T-helper 22 cell (primary cell): Measurements from ENCODE around the gene CHML.

Experiments used
- DNase-seq: peaks from one replicate; pipeline ENCODE4 v3.0.0-alpha.2; 2020; ENCODE audit warnings: low read depth

Gene CHML

DNA sequence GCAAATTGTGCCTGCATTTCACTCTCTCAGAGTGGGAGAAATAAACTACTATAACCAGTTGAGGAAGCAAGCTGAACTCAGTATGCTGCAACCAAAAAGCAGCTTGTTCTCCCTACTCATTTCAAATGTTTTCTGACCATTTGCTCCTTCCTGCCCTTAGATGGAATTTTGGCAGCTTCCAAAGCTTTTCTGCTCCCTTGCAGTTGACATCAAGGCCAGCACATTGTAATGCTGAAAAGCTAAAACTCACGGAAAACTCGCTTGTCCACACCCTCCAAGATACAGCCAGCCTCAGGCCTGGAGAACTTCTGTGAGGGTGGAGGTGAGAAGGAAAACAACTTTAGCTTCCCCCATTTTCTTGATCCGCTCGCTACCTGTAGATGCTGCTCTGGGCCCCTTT, 5.0 kb upstream of the CHML start:
- no peak for DNase-seq

DNA sequence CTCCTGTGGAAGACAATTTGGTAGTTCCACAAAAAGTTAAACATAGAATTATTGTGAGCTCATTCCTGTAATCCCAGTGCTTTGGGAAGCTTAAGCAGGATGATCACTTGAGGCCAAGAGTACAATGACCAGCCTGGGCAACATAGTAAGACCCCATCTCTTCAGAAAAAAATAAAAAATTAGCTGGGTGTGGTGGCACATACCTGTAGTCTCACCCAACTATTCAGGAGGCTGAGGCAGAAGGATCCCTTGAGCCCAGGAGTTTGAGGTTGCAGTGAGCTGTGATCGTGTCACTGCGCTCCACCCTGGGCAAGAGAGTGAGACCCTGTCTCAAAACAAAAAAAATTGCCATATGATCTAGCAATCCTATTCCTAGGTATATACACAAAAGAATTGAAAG, 4.1 kb upstream of the CHML start:
- no peak for DNase-seq

DNA sequence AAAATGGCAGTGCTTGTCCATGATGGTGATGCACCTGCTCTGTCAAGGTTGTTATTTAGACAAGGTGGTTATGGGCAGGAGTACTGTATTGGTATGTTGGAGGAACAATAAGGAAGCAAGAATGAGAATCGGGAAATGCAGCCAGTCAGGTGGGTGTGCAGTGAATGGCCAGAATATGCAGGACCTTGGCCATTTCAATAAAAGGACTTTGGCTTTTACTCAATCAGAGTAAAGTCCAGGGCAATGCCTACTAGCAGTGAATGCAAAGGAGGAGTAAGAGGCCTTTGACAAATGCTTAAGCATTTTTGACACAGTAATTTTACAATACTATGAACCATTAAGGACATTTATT, 2.4 kb upstream of the CHML start:
- no peak for DNase-seq

GRCh38 chr1:241641773-241642592, 1.8 kb upstream of the CHML start:
- DNase-seq, result no peak

- no peak for DNase-seq
Observed at GRCh38 chr1:241640867-241641622, 876 bp upstream of the CHML start.

- DNase-seq, result peak; percentile 8
Observed at GRCh38 chr1:241639623-241640148, 483 bp downstream of the CHML start.

- DNase-seq, result no peak
Observed at GRCh38 chr1:241638909-241639622, 1.1 kb downstream of the CHML start.

GRCh38 chr1:241638099-241638682, 2.0 kb downstream of the CHML start:
- no peak for DNase-seq

DNA sequence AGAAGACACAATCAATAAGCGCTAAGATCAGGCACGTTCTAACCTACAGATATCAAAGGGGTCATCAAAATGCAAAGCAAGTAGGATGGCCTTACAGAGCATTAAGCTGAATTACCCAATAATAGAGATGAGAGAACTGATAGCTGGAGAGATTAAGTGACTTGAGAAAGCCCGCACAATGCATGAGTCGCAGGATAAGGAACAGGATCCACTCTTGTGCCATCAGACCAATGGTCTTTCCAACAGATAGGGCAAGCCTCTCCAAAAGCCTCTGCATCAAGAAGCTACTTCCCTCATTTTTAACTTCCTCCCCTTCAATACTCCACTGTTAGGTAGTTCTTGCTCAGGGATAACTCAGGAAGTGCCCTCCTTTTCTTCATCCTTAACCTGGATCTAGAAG, 2.6 kb downstream of the CHML start:
- DNase-seq, result no peak

- no peak for DNase-seq
Observed at GRCh38 chr1:241637046-241637590, 3.1 kb downstream of the CHML start.

GRCh38 chr1:241636291-241636690, 3.9 kb downstream of the CHML start:
- no peak for DNase-seq

GRCh38 chr1:241635556-241636152, 4.5 kb downstream of the CHML start:
- DNase-seq, result no peak

- no peak for DNase-seq
Observed at GRCh38 chr1:241632987-241633386, 7.2 kb downstream of the CHML start.

- DNase-seq, result no peak
Observed at GRCh38 chr1:241631674-241632073, 8.5 kb downstream of the CHML start.

GRCh38 chr1:241630899-241631298, 9.3 kb downstream of the CHML start:
- no peak for DNase-seq

DNA sequence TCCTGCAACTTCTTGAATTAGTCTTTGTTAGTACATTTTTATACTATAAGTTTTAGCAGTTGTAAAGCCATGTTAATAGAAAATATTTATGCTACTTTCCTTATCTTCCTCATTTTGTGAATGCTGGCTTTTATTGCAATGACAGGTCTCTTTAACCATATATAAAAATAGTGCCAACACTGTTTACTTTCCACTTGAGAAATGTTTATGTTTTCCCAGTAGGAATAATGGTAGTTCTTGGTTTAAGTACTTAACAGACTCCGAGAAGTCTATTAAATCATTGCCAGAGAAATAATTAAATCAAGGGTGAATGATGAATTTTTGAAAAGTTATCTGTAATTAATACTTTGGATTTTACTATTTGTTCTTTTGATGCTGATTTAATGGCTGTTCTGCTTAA, 9.7 kb downstream of the CHML start:
- no peak for DNase-seq

GRCh38 chr1:241630005-241630404, 10.2 kb downstream of the CHML start:
- DNase-seq, result no peak

DNA sequence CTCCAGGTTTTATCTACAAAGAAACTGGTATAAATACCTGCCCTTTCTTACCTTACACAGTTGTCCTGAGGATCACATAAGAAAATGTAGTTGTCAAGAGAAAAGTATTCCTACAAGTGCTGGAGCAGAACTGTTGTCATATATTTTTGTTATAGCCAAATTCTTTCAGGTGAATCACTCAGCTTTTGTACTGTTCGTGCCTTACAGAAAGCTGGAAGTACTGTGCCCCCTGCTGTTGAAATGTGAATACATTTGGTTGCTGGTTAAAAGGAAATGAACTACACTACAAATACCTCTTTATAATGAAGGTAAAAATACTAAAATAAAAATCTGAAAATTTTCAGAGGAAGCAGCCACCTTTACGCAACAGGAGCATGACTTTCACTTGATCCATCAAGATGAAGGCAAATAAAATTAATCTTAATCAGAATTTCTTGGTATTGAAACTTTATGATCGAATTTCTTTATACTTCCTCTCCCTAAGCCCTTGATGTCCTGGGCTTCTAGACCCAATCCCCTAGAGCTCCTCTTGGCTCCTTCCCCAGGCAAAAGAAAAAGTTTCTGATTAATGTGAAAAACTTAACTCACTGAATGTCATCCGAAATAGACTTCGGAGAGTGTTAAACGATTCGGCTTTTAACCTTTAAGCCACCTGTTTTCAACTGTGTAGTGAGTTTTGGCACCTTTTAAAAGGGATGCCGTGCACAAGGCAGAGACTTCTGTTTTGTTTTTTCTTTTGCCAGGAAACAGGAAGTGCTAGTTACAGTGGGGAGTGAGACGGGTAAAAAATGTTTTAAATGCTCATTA, 12.5 kb downstream of the CHML start:
- no peak for DNase-seq

DNA sequence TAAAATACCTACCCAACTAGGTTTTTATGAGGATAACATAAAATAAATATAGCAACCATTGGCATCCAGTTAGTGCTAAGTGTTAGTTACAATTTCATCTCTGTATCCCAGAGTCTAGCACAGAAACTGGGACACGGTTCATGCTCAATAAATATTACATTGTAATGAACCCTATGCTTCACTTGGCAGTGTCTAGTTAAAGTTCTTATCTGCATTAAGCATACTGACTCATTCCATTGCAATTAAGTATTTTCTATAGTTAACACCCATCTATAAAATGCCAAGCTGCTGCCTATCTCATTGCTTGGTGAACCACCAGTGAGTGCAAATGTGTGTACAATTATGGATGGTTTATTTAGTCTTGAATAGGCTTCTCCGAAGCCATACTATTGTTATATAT, 15.2 kb downstream of the CHML start:
- no peak for DNase-seq

- no peak for DNase-seq
Observed at GRCh38 chr1:241622669-241623068, 17.5 kb downstream of the CHML start.

DNA sequence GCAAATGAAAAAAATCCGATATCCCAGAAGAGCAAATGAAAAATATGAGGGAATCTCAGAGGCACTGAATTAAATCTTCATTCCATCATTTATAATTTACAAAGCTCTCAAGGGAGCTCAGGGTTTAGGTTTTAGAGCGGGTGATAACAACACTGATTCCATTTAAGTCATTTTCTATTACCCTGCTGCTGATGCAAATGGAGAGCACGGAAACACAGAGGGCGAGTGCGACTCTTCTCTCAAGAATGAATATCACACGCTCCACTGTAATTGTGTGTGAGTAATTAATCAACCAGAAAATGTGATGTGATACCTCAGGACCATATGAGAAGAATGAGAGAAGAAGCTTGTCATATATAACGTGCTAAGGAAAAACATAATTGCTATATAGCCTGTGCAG, 22.7 kb downstream of the CHML start:
- no peak for DNase-seq
